Gastrocnemius medialis (tissue), 4 donors: ENCODE results near the gene C3AR1.

ENCODE experiments used
- CTCF ChIP-seq, 5 experiments: fragments of 450-650 bp in 3 of 5; fragments of 200-600 bp in 2 of 5; sonication (generic) in 2 of 5; IDR thresholded peaks in 4 of 5; conservative IDR thresholded peaks in 1 of 5; 1 replicate in 4 of 5; 2 replicates in 1 of 5; pipeline ENCODE4 v1.5.1; 2016 to 2019; ENCODE audit warnings: antibody characterized with exemption in 5 of 5, mild to moderate bottlenecking in 3 of 5, moderate library complexity in 3 of 5
- POLR2A ChIP-seq, 2 donors: fragments of 450-650 bp; IDR thresholded peaks; one replicate each; pipeline ENCODE4 v1.6.1; 2017; ENCODE audit warnings: antibody characterized with exemption in 2 of 2, mild to moderate bottlenecking in 2 of 2, moderate library complexity in 2 of 2

- TF ChIP-seq POLR2A (IDR thresholded peaks at IDR 0.05): no peak
- TF ChIP-seq CTCF (IDR thresholded peaks at IDR 0.05 in 4 of 5, conservative IDR thresholded peaks at IDR 0.05 in 1 of 5): no peak
These were observed 11.3 kb downstream of the C3AR1 start for GRCh38 chr12:8054816-8055215.
